Ectodermal cell (in vitro differentiated cells): ENCODE data around the gene SNRNP25.

ENCODE experiments used
- H3K27ac ChIP-seq: 2 replicates; pipeline ENCODE4 v1.7.0; 2013; ENCODE audit warnings: mild to moderate bottlenecking, low read depth, low read length; ENCODE audit not compliant: insufficient read depth, poor library complexity, severe bottlenecking
- H3K27me3 ChIP-seq: 2 replicates; pipeline ENCODE4 v1.7.0; 2013; ENCODE audit warnings: mild to moderate bottlenecking, low read length; ENCODE audit not compliant: insufficient read depth, control insufficient read depth, poor library complexity, severe bottlenecking
- H3K36me3 ChIP-seq: one replicate; pipeline ENCODE4 v1.7.0; 2013; ENCODE audit warnings: low read length; ENCODE audit not compliant: control insufficient read depth, insufficient read depth
- H3K4me1 ChIP-seq: one replicate; pipeline ENCODE4 v1.7.0; 2013; ENCODE audit warnings: low read length; ENCODE audit not compliant: control insufficient read depth, insufficient read depth
- H3K4me3 ChIP-seq: 2 replicates; pipeline ENCODE4 v1.7.0; 2013; ENCODE audit warnings: low read depth, low read length, control low read depth; ENCODE audit not compliant: insufficient read depth
- H3K9me3 ChIP-seq: 2 replicates; pipeline ENCODE4 v1.7.0; 2013; ENCODE audit warnings: mild to moderate bottlenecking, low read length, moderate library complexity; ENCODE audit not compliant: control insufficient read depth
- WGBS, 2 experiments: methylation state at CpG; one replicate each; pipeline ENCODE4 v1.1.7; 2013; ENCODE audit warnings: missing lambda C conversion rate in 2 of 2; 5-methylcytosine and 5-hydroxymethylcytosine counted together

SNRNP25 gene

DNA sequence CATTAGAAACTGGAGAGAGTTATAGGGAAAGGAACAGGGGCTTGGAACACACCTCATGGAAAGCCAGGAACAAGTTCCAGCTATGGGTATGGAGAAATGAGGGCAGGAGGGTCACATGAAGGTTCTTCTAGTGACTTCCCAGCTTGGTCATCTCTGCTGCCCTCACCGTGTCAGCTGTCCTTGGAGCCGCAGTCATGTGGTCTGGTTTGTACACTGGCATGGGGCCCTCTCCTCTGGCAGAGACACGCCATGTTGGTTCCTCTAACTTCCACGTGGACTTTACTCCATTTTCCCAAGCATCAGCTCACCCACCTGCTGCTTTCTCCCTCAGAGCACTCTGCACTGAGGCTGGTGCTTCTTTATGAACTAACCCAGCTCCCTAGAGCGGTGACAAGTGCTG is 50.7 kb downstream of the SNRNP25 start:
- Histone ChIP-seq H3K9me3 (no peaks in the 10 kb centered on the region), H3K27me3 (no peaks in the 10 kb centered on the region), H3K27ac (no peak overlapping the region), H3K4me3 (no peak overlapping the region), H3K4me1 (no peaks in the 10 kb centered on the region), H3K36me3 (no peaks in the 10 kb centered on the region)
- 92 to 96% methylated on average over 5 of the region's 5 CpGs for WGBS, 2 experiments

DNA sequence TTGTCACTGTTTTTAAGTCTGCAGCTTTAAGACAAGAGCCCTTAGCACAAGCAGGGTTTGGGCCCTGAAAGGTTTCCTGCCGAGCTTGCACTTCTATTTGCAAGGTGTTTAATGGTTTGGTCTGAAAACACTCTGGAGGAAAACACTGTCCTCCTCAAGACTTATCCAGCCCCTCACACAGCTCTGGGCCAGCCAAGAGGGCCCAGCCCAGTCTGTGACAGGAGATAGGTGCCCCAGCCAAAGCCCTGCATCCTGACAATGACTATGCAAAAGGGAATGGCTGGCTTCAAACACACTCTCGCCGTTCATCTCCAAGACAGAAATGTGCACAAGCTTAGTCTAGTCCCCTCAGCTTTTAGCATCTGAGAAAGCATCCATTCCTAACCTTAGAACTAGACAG is 51.3 kb downstream of the SNRNP25 start:
- Histone ChIP-seq H3K27ac (no peak overlapping the region), H3K9me3 (no peaks in the 10 kb centered on the region), H3K4me1 (no peaks in the 10 kb centered on the region), H3K36me3 (no peaks in the 10 kb centered on the region), H3K27me3 (no peaks in the 10 kb centered on the region), H3K4me3 (no peak overlapping the region)
- WGBS, 2 experiments, result 92 to 96% methylated on average over 3 of the region's 3 CpGs

DNA sequence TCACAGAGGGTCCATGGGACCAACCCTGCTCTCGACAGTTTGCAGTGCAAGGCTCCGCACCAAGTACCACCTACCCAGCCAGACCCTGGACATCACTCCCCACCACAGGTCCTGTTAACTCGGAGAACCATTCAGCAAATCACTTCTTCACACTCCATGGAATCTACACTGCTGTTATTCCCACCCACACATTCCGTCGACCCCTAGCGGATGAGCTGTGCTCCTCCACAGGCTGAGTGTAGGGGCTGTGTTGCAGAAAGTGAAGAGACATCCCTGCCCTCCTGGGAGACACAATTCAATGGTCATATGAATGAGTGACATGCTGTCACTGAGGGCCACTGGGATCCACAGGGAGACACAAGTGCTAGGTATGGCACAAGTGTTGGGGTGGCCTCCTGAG is 51.9 kb downstream of the SNRNP25 start:
- Histone ChIP-seq H3K9me3 (no peaks in the 10 kb centered on the region), H3K27me3 (no peaks in the 10 kb centered on the region), H3K36me3 (no peaks in the 10 kb centered on the region), H3K4me3 (no peak overlapping the region), H3K4me1 (no peaks in the 10 kb centered on the region), H3K27ac (no peak overlapping the region)
- WGBS, 2 experiments, result 91 to 93% methylated on average over 6 of the region's 6 CpGs

- 43 to 45% methylated on average over 6 of the region's 6 CpGs for WGBS, 2 experiments
- no peaks in the 10 kb centered on the region for H3K4me1 ChIP-seq
- H3K27me3 ChIP-seq, result no peaks in the 10 kb centered on the region
- no peaks in the 10 kb centered on the region for H3K9me3 ChIP-seq
- no peak overlapping the region for H3K4me3 ChIP-seq
- no peak overlapping the region for H3K27ac ChIP-seq
- H3K36me3 ChIP-seq, result no peaks in the 10 kb centered on the region
Observed at GRCh38 chr16:106623-107324, 53.1 kb downstream of the SNRNP25 start.
